CD4-positive, CD25-positive, alpha-beta regulatory T cell (primary cell): ENCODE results near the gene KRT79. TPM values are rescaled to one million over a fixed set of nuclear protein-coding genes. Genes with fewer than 3 reads are reported as not detected.

ENCODE experiments used
- ATAC-seq, 2 donors: fragments of 150-1000 bp; cut with Tn5 transposase; one replicate each; pipeline ENCODE4 v1.10.0; 2021; ENCODE audit warnings: low read depth in 2 of 2, moderate number of reproducible peaks in 2 of 2, moderate library complexity in 1 of 2
- DNase-seq, 3 donors: peaks; one replicate each; pipeline versions ENCODE4 v3.0.0 to v3.0.0-alpha.2; 2012 to 2022; ENCODE audit warnings: mixed read lengths in 1 of 3
- H3K27ac ChIP-seq: one replicate; pipeline ENCODE4 v1.7.0; 2013; ENCODE audit warnings: mild to moderate bottlenecking, low read length; ENCODE audit not compliant: insufficient read depth, poor library complexity, severe bottlenecking
- H3K27me3 ChIP-seq: one replicate; pipeline ENCODE4 v1.7.0; 2013; ENCODE audit warnings: low read length; ENCODE audit not compliant: control insufficient read depth, insufficient read depth
- H3K36me3 ChIP-seq: one replicate; pipeline ENCODE4 v1.7.0; 2013; ENCODE audit warnings: mild to moderate bottlenecking, low read length, moderate library complexity; ENCODE audit not compliant: control insufficient read depth, insufficient read depth
- H3K4me1 ChIP-seq: 2 replicates; pipeline ENCODE4 v1.7.0; 2013; ENCODE audit warnings: mild to moderate bottlenecking, low read length; ENCODE audit not compliant: insufficient read depth, control insufficient read depth, poor library complexity, severe bottlenecking
- H3K4me3 ChIP-seq: one replicate; pipeline ENCODE4 v1.7.0; 2013; ENCODE audit warnings: low read depth, mild to moderate bottlenecking, low read length, moderate library complexity
- H3K9me3 ChIP-seq, 2 experiments: 1 replicate in 1 of 2; 2 replicates in 1 of 2; pipeline ENCODE4 v1.7.0; 2013; ENCODE audit warnings: low read length in 2 of 2, mild to moderate bottlenecking in 1 of 2, moderate library complexity in 1 of 2; ENCODE audit not compliant: control insufficient read depth in 2 of 2
- H3K27ac Mint-ChIP-seq, 3 donors: one replicate each; pipeline ENCODE4 v1.8.0; 2020 to 2022; ENCODE audit warnings: mild to moderate bottlenecking in 3 of 3, mixed read lengths in 3 of 3, moderate library complexity in 2 of 3
- H3K27me3 Mint-ChIP-seq: one replicate; pipeline ENCODE4 v1.8.0; 2022; ENCODE audit warnings: mild to moderate bottlenecking, mixed read lengths
- H3K36me3 Mint-ChIP-seq: one replicate; pipeline ENCODE4 v1.8.0; 2020; ENCODE audit warnings: mixed read lengths
- H3K4me1 Mint-ChIP-seq, 4 donors: one replicate each; pipeline ENCODE4 v1.8.0; 2020 to 2022; ENCODE audit warnings: mixed read lengths in 4 of 4, mild to moderate bottlenecking in 1 of 4
- H3K4me3 Mint-ChIP-seq, 4 donors: one replicate each; pipeline ENCODE4 v1.8.0; 2020 to 2022; ENCODE audit warnings: mild to moderate bottlenecking in 4 of 4, mixed read lengths in 4 of 4, moderate library complexity in 3 of 4
- H3K9me3 Mint-ChIP-seq, 7 donors: one replicate each; pipeline ENCODE4 v1.8.0; 2020 to 2022; ENCODE audit warnings: mixed read lengths in 7 of 7, mild to moderate bottlenecking in 3 of 7, moderate library complexity in 2 of 7
- polyA plus RNA-seq, 4 donors: library from polyadenylated mRNA; unstranded; fragments of 300-500 nt; fragmentation: Illumina TruSeq; gene quantifications; one replicate each; pipeline ENCODE4 v1.2.3, GENCODE V29; 2021
- total RNA-seq: library from RNA; stranded (reverse); gene quantifications from one replicate; pipeline ENCODE4 v1.2.3, GENCODE V29; 2022

The KRT79 gene
- total and polyA plus RNA-seq, 5 donors from 2014 or later = not detected

GRCh38 chr12:52818887-52819420 lies 15.2 kb downstream of the KRT79 start:
- Histone ChIP-seq H3K27me3 (no peaks in the 10 kb centered on the region), H3K27ac (no peak overlapping the region), H3K9me3 (no peaks in the 10 kb centered on the region), H3K4me1 (no peaks in the 10 kb centered on the region), H3K36me3 (no peaks in the 10 kb centered on the region), H3K4me3 (no peak overlapping the region)
- Mint-ChIP-seq H3K36me3 (no peaks in the 10 kb centered on the region), H3K27ac (no peak overlapping the region), H3K9me3 (no peaks in the 10 kb centered on the region), H3K27me3 (peaks cover 10% of the 10 kb centered on the region), H3K4me1 (peaks cover 0 to 7% (median 1%) of the 10 kb centered on the region in 4 donors), H3K4me3 (no peak overlapping the region)
- DNase-seq (no peak), ATAC-seq (no peak)

GRCh38 chr12:52818388-52818787 lies 15.7 kb downstream of the KRT79 start:
- Mint-ChIP-seq H3K27me3 (peaks cover 10% of the 10 kb centered on the region), H3K27ac (no peak overlapping the region), H3K36me3 (no peaks in the 10 kb centered on the region), H3K9me3 (no peaks in the 10 kb centered on the region), H3K4me1 (peaks cover 0 to 7% (median 1%) of the 10 kb centered on the region in 4 donors), H3K4me3 (no peak overlapping the region)
- Histone ChIP-seq H3K27ac (no peak overlapping the region), H3K4me1 (no peaks in the 10 kb centered on the region), H3K27me3 (no peaks in the 10 kb centered on the region), H3K4me3 (no peak overlapping the region), H3K9me3 (no peaks in the 10 kb centered on the region), H3K36me3 (no peaks in the 10 kb centered on the region)
- ATAC-seq (no peak), DNase-seq (no peak)

- H3K4me1 ChIP-seq = no peaks in the 10 kb centered on the region
- H3K4me3 ChIP-seq = no peak overlapping the region
- no peaks in the 10 kb centered on the region for H3K27me3 ChIP-seq
- Mint-ChIP-seq H3K27me3 (peaks cover 10% of the 10 kb centered on the region), H3K4me3 (no peak overlapping the region), H3K36me3 (no peaks in the 10 kb centered on the region), H3K27ac (no peak overlapping the region), H3K9me3 (no peaks in the 10 kb centered on the region), H3K4me1 (peaks cover 0 to 7% (median 1%) of the 10 kb centered on the region in 4 donors)
- DNase-seq (peak in 1 of 3 donors; percentile 3), ATAC-seq (no peak)
- no peaks in the 10 kb centered on the region for H3K9me3 ChIP-seq
- H3K27ac ChIP-seq = no peak overlapping the region
- H3K36me3 ChIP-seq = no peaks in the 10 kb centered on the region
These were observed 16.3 kb downstream of the KRT79 start for GRCh38 chr12:52817699-52818238.

- peaks cover 10% of the 10 kb centered on the region for H3K27me3 Mint-ChIP-seq
- no peaks in the 10 kb centered on the region for H3K4me1 ChIP-seq
- no peak overlapping the region for H3K4me3 Mint-ChIP-seq
- ATAC-seq = no peak
- H3K27ac ChIP-seq = no peak overlapping the region
- no peak for DNase-seq
- H3K4me1 Mint-ChIP-seq = peaks cover 0 to 7% (median 1%) of the 10 kb centered on the region in 4 donors
- no peaks in the 10 kb centered on the region for H3K27me3 ChIP-seq
- no peaks in the 10 kb centered on the region for H3K9me3 ChIP-seq
- H3K36me3 ChIP-seq = no peaks in the 10 kb centered on the region
- no peaks in the 10 kb centered on the region for H3K36me3 Mint-ChIP-seq
- no peaks in the 10 kb centered on the region for H3K9me3 Mint-ChIP-seq
- no peak overlapping the region for H3K4me3 ChIP-seq
- no peak overlapping the region for H3K27ac Mint-ChIP-seq
These were observed 17.0 kb downstream of the KRT79 start for GRCh38 chr12:52817003-52817698.

- Histone ChIP-seq H3K4me3 (no peak overlapping the region), H3K27ac (no peak overlapping the region), H3K36me3 (no peaks in the 10 kb centered on the region), H3K27me3 (no peaks in the 10 kb centered on the region), H3K9me3 (no peaks in the 10 kb centered on the region), H3K4me1 (no peaks in the 10 kb centered on the region)
- no peak for ATAC-seq
- H3K9me3 Mint-ChIP-seq = no peaks in the 10 kb centered on the region
- H3K4me1 Mint-ChIP-seq = peaks cover 0 to 7% (median 1%) of the 10 kb centered on the region in 4 donors
- H3K27ac Mint-ChIP-seq = peak overlapping the region in 1 of 3 donors; percentile 47
- H3K27me3 Mint-ChIP-seq = peaks cover 10% of the 10 kb centered on the region
- H3K36me3 Mint-ChIP-seq = no peaks in the 10 kb centered on the region
- H3K4me3 Mint-ChIP-seq = no peak overlapping the region
- DNase-seq = no peak
These were observed 18.2 kb downstream of the KRT79 start for GRCh38 chr12:52815676-52816588.

GRCh38 chr12:52815161-52815560 lies 18.9 kb downstream of the KRT79 start:
- no peaks in the 10 kb centered on the region for H3K36me3 ChIP-seq
- Mint-ChIP-seq H3K36me3 (no peaks in the 10 kb centered on the region), H3K4me3 (no peak overlapping the region), H3K27me3 (peaks cover 10% of the 10 kb centered on the region), H3K4me1 (peaks cover 0 to 7% (median 1%) of the 10 kb centered on the region in 4 donors), H3K27ac (no peak overlapping the region), H3K9me3 (peaks cover 0 to 2% (median 0%) of the 10 kb centered on the region in 7 donors)
- DNase-seq (no peak), ATAC-seq (no peak)
- H3K27me3 ChIP-seq = no peaks in the 10 kb centered on the region
- H3K4me1 ChIP-seq = no peaks in the 10 kb centered on the region
- H3K4me3 ChIP-seq = no peak overlapping the region
- no peak overlapping the region for H3K27ac ChIP-seq
- H3K9me3 ChIP-seq = no peaks in the 10 kb centered on the region

- no peaks in the 10 kb centered on the region for H3K36me3 ChIP-seq
- no peak overlapping the region for H3K4me3 ChIP-seq
- Mint-ChIP-seq H3K27me3 (peaks cover 6% of the 10 kb centered on the region), H3K9me3 (peaks cover 0 to 2% (median 0%) of the 10 kb centered on the region in 7 donors), H3K27ac (no peak overlapping the region), H3K4me3 (no peak overlapping the region), H3K36me3 (no peaks in the 10 kb centered on the region), H3K4me1 (peaks cover 0 to 7% (median 1%) of the 10 kb centered on the region in 4 donors)
- H3K9me3 ChIP-seq = no peaks in the 10 kb centered on the region
- H3K27ac ChIP-seq = no peak overlapping the region
- no peaks in the 10 kb centered on the region for H3K4me1 ChIP-seq
- H3K27me3 ChIP-seq = no peaks in the 10 kb centered on the region
- ATAC-seq (no peak), DNase-seq (no peak)
These were observed 19.4 kb downstream of the KRT79 start for GRCh38 chr12:52814710-52815155.
